ENCODE measurements around the gene KRT83.

KRT83 gene

DNA sequence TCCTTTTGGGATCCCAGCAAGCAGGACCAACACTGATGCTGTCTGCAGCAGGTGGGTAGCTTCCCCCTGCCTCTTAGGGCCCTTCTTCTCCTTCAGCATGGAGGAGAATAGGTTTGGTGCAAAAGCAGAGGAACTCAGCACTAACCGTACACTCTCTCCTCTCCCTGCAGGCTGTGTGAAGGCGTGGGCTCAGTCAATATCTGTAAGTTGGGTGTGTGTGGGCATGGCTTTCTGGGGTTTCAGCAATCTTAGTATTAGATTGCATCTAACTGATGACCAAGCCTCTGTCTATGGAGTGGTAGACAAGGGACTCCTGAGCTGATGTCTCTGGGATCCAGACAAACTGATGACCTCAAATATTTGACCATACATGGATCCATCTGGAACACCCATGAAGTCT is 31.8 kb upstream of the KRT83 start:
- TF ChIP-seq, protein P1, sequence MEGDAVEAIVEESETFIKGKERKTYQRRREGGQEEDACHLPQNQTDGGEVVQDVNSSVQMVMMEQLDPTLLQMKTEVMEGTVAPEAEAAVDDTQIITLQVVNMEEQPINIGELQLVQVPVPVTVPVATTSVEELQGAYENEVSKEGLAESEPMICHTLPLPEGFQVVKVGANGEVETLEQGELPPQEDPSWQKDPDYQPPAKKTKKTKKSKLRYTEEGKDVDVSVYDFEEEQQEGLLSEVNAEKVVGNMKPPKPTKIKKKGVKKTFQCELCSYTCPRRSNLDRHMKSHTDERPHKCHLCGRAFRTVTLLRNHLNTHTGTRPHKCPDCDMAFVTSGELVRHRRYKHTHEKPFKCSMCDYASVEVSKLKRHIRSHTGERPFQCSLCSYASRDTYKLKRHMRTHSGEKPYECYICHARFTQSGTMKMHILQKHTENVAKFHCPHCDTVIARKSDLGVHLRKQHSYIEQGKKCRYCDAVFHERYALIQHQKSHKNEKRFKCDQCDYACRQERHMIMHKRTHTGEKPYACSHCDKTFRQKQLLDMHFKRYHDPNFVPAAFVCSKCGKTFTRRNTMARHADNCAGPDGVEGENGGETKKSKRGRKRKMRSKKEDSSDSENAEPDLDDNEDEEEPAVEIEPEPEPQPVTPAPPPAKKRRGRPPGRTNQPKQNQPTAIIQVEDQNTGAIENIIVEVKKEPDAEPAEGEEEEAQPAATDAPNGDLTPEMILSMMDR (IDR thresholded peaks at IDR 0.05; ENCODE audit: insufficient read depth, low read length, poor library complexity, severe bottlenecking): no peak
- no peak for TF ChIP-seq EZH2phosphoT487 (conservative IDR thresholded peaks at IDR 0.05; ENCODE audit: low read length)
- no peaks in the 10 kb centered on the region for H4K20me1 ChIP-seq (ENCODE audit: low read depth, low read length)
- no peak overlapping the region for H2AFZ ChIP-seq (ENCODE audit: low read depth, low read length, severe bottlenecking)

DNA sequence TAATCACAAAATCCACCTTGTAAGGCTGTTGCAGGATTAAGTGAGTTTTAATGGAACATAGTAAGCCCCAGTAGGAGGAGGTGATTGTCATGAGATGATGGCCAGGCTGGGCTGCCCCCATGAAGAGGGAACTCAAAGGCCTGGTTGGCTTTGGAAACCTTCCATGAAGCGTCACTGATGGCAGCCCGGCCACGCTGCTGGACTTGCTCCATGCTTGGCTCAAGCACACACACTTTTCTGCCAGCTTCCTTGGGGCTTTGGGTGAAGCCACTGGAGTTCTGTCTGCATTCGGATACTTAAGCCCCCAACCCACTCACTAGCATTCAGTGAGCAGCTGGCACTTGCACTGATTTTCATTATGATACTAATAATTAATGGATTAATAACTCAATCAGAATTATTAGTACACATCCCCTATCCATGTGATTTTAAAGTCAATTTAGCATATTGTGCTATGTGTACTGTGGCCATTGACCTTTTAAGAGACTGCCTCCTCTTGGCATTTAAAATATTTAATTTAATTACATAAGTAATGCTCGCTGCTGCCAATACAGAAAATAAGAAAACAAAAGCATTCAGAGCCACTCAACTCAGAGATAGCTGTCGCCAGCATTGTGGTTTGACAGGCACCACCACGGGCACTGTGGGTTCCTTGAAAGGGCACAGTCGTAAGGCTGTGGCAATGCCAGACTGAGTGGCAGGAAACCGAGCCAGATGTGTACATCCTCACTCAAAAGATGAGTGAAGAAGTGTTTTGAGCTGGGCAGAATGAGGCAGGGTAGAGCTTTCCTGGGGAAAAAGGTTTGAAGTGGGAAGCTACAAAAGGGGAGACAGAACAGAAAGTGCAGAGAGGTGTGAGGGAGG is 30.2 kb upstream of the KRT83 start:
- H3K9ac ChIP-seq (ENCODE audit: low read length): no peak overlapping the region
- H3F3A ChIP-seq (ENCODE audit: insufficient read depth): no peaks in the 10 kb centered on the region
- H3K27me3 ChIP-seq (ENCODE audit: low read length): no peaks in the 10 kb centered on the region
- no peak overlapping the region for H3K4me3 ChIP-seq (ENCODE audit: insufficient read depth, low read length, poor library complexity, severe bottlenecking)
- no peak overlapping the region for H3K27ac ChIP-seq (ENCODE audit: low read depth, low read length)
- no peaks in the 10 kb centered on the region for H3K9me2 ChIP-seq (replicated peaks; ENCODE audit: insufficient read depth, low read length)
- H3K79me2 ChIP-seq (ENCODE audit: insufficient read depth, low read length): no peaks in the 10 kb centered on the region
- no peak overlapping the region for H3K4me2 ChIP-seq (ENCODE audit: low read depth, low read length, poor library complexity, severe bottlenecking)
- no peaks in the 10 kb centered on the region for H4K20me1 ChIP-seq (ENCODE audit: low read depth, low read length)
- no peak for TF ChIP-seq EZH2phosphoT487 (conservative IDR thresholded peaks at IDR 0.05; ENCODE audit: low read length)
- TF ChIP-seq, protein P1 (IDR thresholded peaks at IDR 0.05; ENCODE audit: insufficient read depth, low read length, poor library complexity, severe bottlenecking): no peak
- no peaks in the 10 kb centered on the region for H3K9me3 ChIP-seq (ENCODE audit: insufficient read depth, low read length)
- H3K36me3 ChIP-seq (ENCODE audit: low read length): no peaks in the 10 kb centered on the region
- no peak overlapping the region for H2AFZ ChIP-seq (ENCODE audit: low read depth, low read length, severe bottlenecking)

More for the DNA sequence above, 31.8 kb upstream of the KRT83 start:
- no peak overlapping the region for H3K9ac ChIP-seq (ENCODE audit: low read length)
- H3K9me3 ChIP-seq (ENCODE audit: insufficient read depth, low read length): no peaks in the 10 kb centered on the region
- no peak overlapping the region for H3K4me2 ChIP-seq (ENCODE audit: low read depth, low read length, poor library complexity, severe bottlenecking)
- H3K27me3 ChIP-seq (ENCODE audit: low read length): no peaks in the 10 kb centered on the region
- no peaks in the 10 kb centered on the region for H3K36me3 ChIP-seq (ENCODE audit: low read length)
- H3K79me2 ChIP-seq (ENCODE audit: insufficient read depth, low read length): no peaks in the 10 kb centered on the region
- H3F3A ChIP-seq (ENCODE audit: insufficient read depth): no peaks in the 10 kb centered on the region
- no peak overlapping the region for H3K27ac ChIP-seq (ENCODE audit: low read depth, low read length)
- no peaks in the 10 kb centered on the region for H3K9me2 ChIP-seq (replicated peaks; ENCODE audit: insufficient read depth, low read length)
- H3K4me3 ChIP-seq (ENCODE audit: insufficient read depth, low read length, poor library complexity, severe bottlenecking): no peak overlapping the region

DNA sequence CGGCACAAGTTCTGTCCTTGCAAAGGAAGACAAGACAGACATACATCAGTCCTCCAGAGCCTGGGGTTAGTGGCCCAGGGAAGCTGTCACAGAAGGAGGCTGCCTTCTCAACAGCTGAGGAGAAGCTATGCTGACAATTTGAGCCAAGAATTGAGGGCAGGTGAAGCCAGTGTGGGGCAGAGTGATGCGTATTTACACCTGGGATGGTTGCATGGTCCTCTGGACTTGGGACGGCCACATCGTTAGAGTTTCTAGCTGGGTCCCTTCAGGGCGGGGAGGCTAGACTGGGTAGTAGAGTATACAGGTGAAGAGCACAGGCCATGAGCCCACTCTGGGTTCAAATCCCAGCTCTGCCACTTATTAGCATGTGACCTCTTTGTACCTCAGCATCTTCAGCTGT is 29.6 kb upstream of the KRT83 start:
- no peaks in the 10 kb centered on the region for H4K20me1 ChIP-seq (ENCODE audit: low read depth, low read length)
- no peaks in the 10 kb centered on the region for H3K79me2 ChIP-seq (ENCODE audit: insufficient read depth, low read length)
- H3F3A ChIP-seq (ENCODE audit: insufficient read depth): no peaks in the 10 kb centered on the region
- H3K9me2 ChIP-seq (replicated peaks; ENCODE audit: insufficient read depth, low read length): no peaks in the 10 kb centered on the region
- H3K36me3 ChIP-seq (ENCODE audit: low read length): no peaks in the 10 kb centered on the region
- no peaks in the 10 kb centered on the region for H3K27me3 ChIP-seq (ENCODE audit: low read length)
- H3K4me3 ChIP-seq (ENCODE audit: insufficient read depth, low read length, poor library complexity, severe bottlenecking): no peak overlapping the region
- H3K9me3 ChIP-seq (ENCODE audit: insufficient read depth, low read length): no peaks in the 10 kb centered on the region
- H3K27ac ChIP-seq (ENCODE audit: low read depth, low read length): no peak overlapping the region
- H2AFZ ChIP-seq (ENCODE audit: low read depth, low read length, severe bottlenecking): no peak overlapping the region
- no peak overlapping the region for H3K4me2 ChIP-seq (ENCODE audit: low read depth, low read length, poor library complexity, severe bottlenecking)
- TF ChIP-seq, protein P1 (IDR thresholded peaks at IDR 0.05; ENCODE audit: insufficient read depth, low read length, poor library complexity, severe bottlenecking): no peak
- TF ChIP-seq EZH2phosphoT487 (conservative IDR thresholded peaks at IDR 0.05; ENCODE audit: low read length): no peak
- H3K9ac ChIP-seq (ENCODE audit: low read length): no peak overlapping the region
